H1 (cell line): ENCODE measurements around the gene BRAP. TPM values are rescaled to one million over a fixed set of nuclear protein-coding genes. Genes with fewer than 3 reads are reported as not detected.

Experiments used
- CTCF ChIA-PET: fragments of 300-600 bp; sonication (Branson Sonifier 250); formaldehyde crosslinking; loops from one replicate; lab custom pipeline; 2021; ENCODE audit not compliant: partially characterized antibody; lab: Charles Lee
- POLR2A ChIA-PET: fragments of 300-600 bp; sonication (Branson Sonifier 250); formaldehyde crosslinking; loops from one replicate; lab custom pipeline; 2021; ENCODE audit warnings: inconsistent platforms; ENCODE audit not compliant: partially characterized antibody; lab: Charles Lee
- DNase-seq, 2 experiments: peaks; one replicate each; pipeline versions ENCODE4 v3.0.0 to v3.0.0-alpha.2; 2010 to 2022; ENCODE audit warnings: low spot score in 2 of 2, low read depth in 1 of 2, mixed read lengths in 1 of 2
- FAIRE-seq: peaks from 2 replicates; lab custom pipeline; 2011; peaks lifted over from hg19 to GRCh38; lab: Jason Lieb, UNC
- H2AFZ ChIP-seq: 2 replicates; pipeline ENCODE4 v1.8.1; 2012; ENCODE audit warnings: low read length, inconsistent platforms
- H2AK5ac ChIP-seq: 2 replicates; pipeline ENCODE4 v1.6.1; 2013; ENCODE audit warnings: low read depth, low read length
- H2BK120ac ChIP-seq: replicated peaks from 2 replicates; pipeline ENCODE3; 2013; ENCODE audit warnings: low read depth, low read length, inconsistent platforms
- H2BK12ac ChIP-seq: 2 replicates; pipeline ENCODE4 v1.6.1; 2013; ENCODE audit warnings: low read depth, low read length
- H2BK15ac ChIP-seq: 2 replicates; pipeline ENCODE4 v1.6.1; 2013; ENCODE audit warnings: low read length
- H2BK20ac ChIP-seq: 2 replicates; pipeline ENCODE4 v1.6.1; 2013; ENCODE audit warnings: low read length
- H2BK5ac ChIP-seq: 2 replicates; pipeline ENCODE4 v1.6.1; 2013; ENCODE audit warnings: low read depth, low read length
- H3K14ac ChIP-seq: 2 replicates; pipeline ENCODE4 v1.6.1; 2013; ENCODE audit warnings: inconsistent platforms; ENCODE audit not compliant: insufficient read length
- H3K18ac ChIP-seq: 2 replicates; pipeline ENCODE4 v1.6.1; 2013; ENCODE audit warnings: low read length; ENCODE audit errors: extremely low read depth
- H3K23ac ChIP-seq: 2 replicates; pipeline ENCODE4 v1.6.1; 2013; ENCODE audit warnings: inconsistent platforms; ENCODE audit not compliant: insufficient read length
- H3K23me2 ChIP-seq: 2 replicates; pipeline ENCODE4 v1.6.1; 2013; ENCODE audit warnings: low read depth, low read length
- H3K27ac ChIP-seq: 2 replicates; pipeline ENCODE4 v1.6.1; 2011; ENCODE audit warnings: low read depth, low read length, inconsistent platforms
- H3K27me3 ChIP-seq, 4 experiments: replicated peaks in 1 of 4; 1 replicate in 1 of 4; 2 replicates in 3 of 4; pipeline versions ENCODE4 v1.6.1 to v1.8.1; 2011 to 2013; ENCODE audit warnings: low read length in 3 of 4, mild to moderate bottlenecking in 3 of 4, inconsistent platforms in 2 of 4, mixed read lengths in 2 of 4, moderate library complexity in 1 of 4; ENCODE audit not compliant: control insufficient read depth in 3 of 4, insufficient read depth in 3 of 4; ENCODE audit errors: extremely low read depth in 1 of 4
- H3K36me3 ChIP-seq, 4 experiments: 2 replicates each; pipeline versions ENCODE4 v1.6.1 to v1.8.1; 2011 to 2013; ENCODE audit warnings: mild to moderate bottlenecking in 4 of 4, low read length in 3 of 4, moderate library complexity in 2 of 4, control low read depth in 1 of 4, inconsistent platforms in 1 of 4; ENCODE audit not compliant: insufficient read depth in 4 of 4, control insufficient read depth in 2 of 4
- H3K4ac ChIP-seq: replicated peaks from 2 replicates; pipeline ENCODE3; 2013; ENCODE audit warnings: low read length, low read depth, mixed read lengths, inconsistent platforms; ENCODE audit not compliant: insufficient read length
- H3K4me1 ChIP-seq, 4 experiments: replicated peaks in 1 of 4; 1 replicate in 1 of 4; 2 replicates in 3 of 4; pipeline versions ENCODE4 v1.6.1 to v1.8.1; 2011 to 2013; ENCODE audit warnings: low read length in 3 of 4, inconsistent platforms in 2 of 4, mixed read lengths in 1 of 4; ENCODE audit not compliant: insufficient read depth in 4 of 4, control insufficient read depth in 3 of 4
- H3K4me2 ChIP-seq, 2 experiments: 2 replicates each; pipeline versions ENCODE4 v1.6.1 to v1.8.1; 2011 to 2013; ENCODE audit warnings: low read depth in 2 of 2, low read length in 2 of 2, control low read depth in 1 of 2, inconsistent platforms in 1 of 2, mild to moderate bottlenecking in 1 of 2; ENCODE audit not compliant: insufficient read depth in 1 of 2
- H3K4me3 ChIP-seq, 4 experiments: fragments of 200-600, 300-600 bp in 1 of 4; sonication (generic), shearing (Covaris generic), sonication (Bioruptor Twin) in 1 of 4; 2 replicates each; pipeline versions ENCODE4 v1.5.1 to v1.8.1; 2011 to 2016; ENCODE audit warnings: low read length in 4 of 4, low read depth in 3 of 4, control low read depth in 2 of 4, inconsistent platforms in 2 of 4, mild to moderate bottlenecking in 2 of 4, mixed read lengths in 1 of 4, moderate library complexity in 1 of 4; ENCODE audit not compliant: insufficient read depth in 2 of 4; ENCODE audit errors: extremely low read depth in 1 of 4
- H3K56ac ChIP-seq: replicated peaks from 2 replicates; pipeline ENCODE3; 2013; ENCODE audit warnings: low read depth, mild to moderate bottlenecking, mixed read lengths, low read length, inconsistent platforms; ENCODE audit not compliant: insufficient read length
- H3K79me1 ChIP-seq: 2 replicates; pipeline ENCODE4 v1.6.1; 2013; ENCODE audit warnings: low read depth, low read length, control low read depth
- H3K79me2 ChIP-seq, 2 experiments: 2 replicates each; pipeline versions ENCODE4 v1.6.1 to v1.8.1; 2012 to 2013; ENCODE audit warnings: low read length in 2 of 2, mild to moderate bottlenecking in 2 of 2, inconsistent platforms in 1 of 2; ENCODE audit not compliant: insufficient read depth in 2 of 2, control insufficient read depth in 1 of 2
- H3K9ac ChIP-seq, 4 experiments: replicated peaks in 1 of 4; 1 replicate in 1 of 4; 2 replicates in 3 of 4; pipeline versions ENCODE4 v1.6.1 to v1.8.1; 2011 to 2013; ENCODE audit warnings: low read depth in 3 of 4, low read length in 3 of 4, control low read depth in 2 of 4, mild to moderate bottlenecking in 2 of 4, moderate library complexity in 2 of 4, inconsistent platforms in 1 of 4; ENCODE audit errors: extremely low read depth in 1 of 4
- H3K9me3 ChIP-seq, 2 experiments: 2 replicates each; pipeline versions ENCODE4 v1.6.1 to v1.8.1; 2012 to 2013; ENCODE audit warnings: mild to moderate bottlenecking in 2 of 2, moderate library complexity in 2 of 2, control low read depth in 1 of 2, inconsistent platforms in 1 of 2, low read depth in 1 of 2, low read length in 1 of 2, mixed read lengths in 1 of 2; ENCODE audit not compliant: insufficient read depth in 2 of 2
- H4K20me1 ChIP-seq, 2 experiments: replicated peaks in 1 of 2; 2 replicates each; pipeline versions ENCODE3 to v1.8.1; 2011 to 2013; ENCODE audit warnings: inconsistent platforms in 2 of 2, low read length in 2 of 2, mild to moderate bottlenecking in 1 of 2; ENCODE audit not compliant: insufficient read depth in 2 of 2, control insufficient read depth in 1 of 2
- H4K5ac ChIP-seq: 2 replicates; pipeline ENCODE4 v1.6.1; 2013; ENCODE audit warnings: low read length, low read depth, mixed read lengths, inconsistent platforms; ENCODE audit not compliant: insufficient read length
- H4K8ac ChIP-seq: 2 replicates; pipeline ENCODE4 v1.8.0; 2013; ENCODE audit warnings: mild to moderate bottlenecking, moderate library complexity, low read length, inconsistent platforms; ENCODE audit not compliant: insufficient read depth; ENCODE audit errors: extremely low read depth
- H4K91ac ChIP-seq: replicated peaks from 2 replicates; pipeline ENCODE3; 2013; ENCODE audit warnings: low read length, mixed read lengths, inconsistent platforms; ENCODE audit not compliant: insufficient read length
- RAD21 ChIP-seq, 2 experiments: IDR thresholded peaks in 1 of 2; conservative IDR thresholded peaks in 1 of 2; 2 replicates each; pipeline ENCODE4 v1.6.1; 2011; ENCODE audit warnings: low read depth in 2 of 2, low read length in 2 of 2, improper control_type of control experiment in 1 of 2, inconsistent platforms in 1 of 2, mild to moderate bottlenecking in 1 of 2, moderate library complexity in 1 of 2
- TEAD4 ChIP-seq: IDR thresholded peaks from 2 replicates; pipeline ENCODE4 v1.6.1; 2012; ENCODE audit warnings: low read depth, low read length, inconsistent platforms, mixed read lengths
- WGBS, 2 experiments: shearing (Covaris generic) in 1 of 2; methylation state at CpG; one replicate each; pipeline versions ENCODE4 v1.1.6 to v1.1.7; 2013 to 2015; ENCODE audit warnings: low lambda C conversion rate in 2 of 2, mixed read lengths in 2 of 2, inconsistent platforms in 1 of 2, low coverage in 1 of 2, missing lambda C conversion rate in 1 of 2; ENCODE audit not compliant: insufficient replicate concordance in 2 of 2, insufficient coverage in 1 of 2, insufficient read length in 1 of 2; ENCODE audit errors: extremely low coverage in 1 of 2, missing lambda C conversion rate in 1 of 2; 5-methylcytosine and 5-hydroxymethylcytosine counted together
- polyA plus RNA-seq, 7 experiments: library from polyadenylated mRNA; depleted of rRNA in 3 of 7; stranded (reverse) in 5 of 7; unstranded in 2 of 7; fragments of >200 nt in 5 of 7; fragments of 200-250 nt in 2 of 7; gene quantifications; 1 replicate in 5 of 7; 2 replicates in 1 of 7; 4 replicates in 1 of 7; pipeline versions ENCODE4 v1.2.1 to v1.2.3, GENCODE V29; 2011 to 2013; ENCODE audit warnings: missing spikeins in 2 of 7, mixed read lengths in 2 of 7
- total RNA-seq: library from RNA; stranded (reverse); fragmentation: NEBNext Ultra II Directional; extraction: Animal tissue kit (Norgen Biotek cat#: 25700); gene quantifications from 2 replicates; pipeline ENCODE4 v1.2.1, GENCODE V29; 2021
- TF ChIP-seq, protein P1 (sequence below), 3 experiments: IDR thresholded peaks; 1 replicate in 2 of 3; 2 replicates in 1 of 3; pipeline versions ENCODE4 v1.5.1 to v1.6.1; 2011; ENCODE audit warnings: low read length in 3 of 3, mild to moderate bottlenecking in 3 of 3, inconsistent platforms in 2 of 3, low read depth in 1 of 3, moderate library complexity in 1 of 3; ENCODE audit not compliant: insufficient read depth in 1 of 3; ENCODE audit errors: control extremely low read depth in 1 of 3

The BRAP gene
- total and polyA plus RNA-seq, 2 of the 8 experiments (the other 6 are each of a cell fraction or from before 2014, with no cell fraction given) = 12.8 to 22.2 TPM

- 83% methylated on average over 15 of the region's 15 CpGs; no CpG with 5 or more reads in 1 of the 2 experiments for WGBS, 2 experiments
- H2AK5ac ChIP-seq = no peak overlapping the region
- TF ChIP-seq, protein P1, sequence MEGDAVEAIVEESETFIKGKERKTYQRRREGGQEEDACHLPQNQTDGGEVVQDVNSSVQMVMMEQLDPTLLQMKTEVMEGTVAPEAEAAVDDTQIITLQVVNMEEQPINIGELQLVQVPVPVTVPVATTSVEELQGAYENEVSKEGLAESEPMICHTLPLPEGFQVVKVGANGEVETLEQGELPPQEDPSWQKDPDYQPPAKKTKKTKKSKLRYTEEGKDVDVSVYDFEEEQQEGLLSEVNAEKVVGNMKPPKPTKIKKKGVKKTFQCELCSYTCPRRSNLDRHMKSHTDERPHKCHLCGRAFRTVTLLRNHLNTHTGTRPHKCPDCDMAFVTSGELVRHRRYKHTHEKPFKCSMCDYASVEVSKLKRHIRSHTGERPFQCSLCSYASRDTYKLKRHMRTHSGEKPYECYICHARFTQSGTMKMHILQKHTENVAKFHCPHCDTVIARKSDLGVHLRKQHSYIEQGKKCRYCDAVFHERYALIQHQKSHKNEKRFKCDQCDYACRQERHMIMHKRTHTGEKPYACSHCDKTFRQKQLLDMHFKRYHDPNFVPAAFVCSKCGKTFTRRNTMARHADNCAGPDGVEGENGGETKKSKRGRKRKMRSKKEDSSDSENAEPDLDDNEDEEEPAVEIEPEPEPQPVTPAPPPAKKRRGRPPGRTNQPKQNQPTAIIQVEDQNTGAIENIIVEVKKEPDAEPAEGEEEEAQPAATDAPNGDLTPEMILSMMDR (IDR thresholded peaks at IDR 0.05; ENCODE audit: control extremely low read depth in 1 of 3, insufficient read depth in 1 of 3, low read depth in 1 of 3, low read length in 3 of 3) = peak; percentile 34 to 65 (median 63)
- TF ChIP-seq TEAD4 (no peak), RAD21 (IDR thresholded peaks at IDR 0.05 in 1 of 2, conservative IDR thresholded peaks at IDR 0.05 in 1 of 2; ENCODE audit: low read depth in 2 of 2, low read length in 2 of 2) (peak in 1 of 2 experiments; percentile 22; a peak in 1 of 4 replicates)
- no peaks in the 10 kb centered on the region for H3K9me3 ChIP-seq
- H3K4me2 ChIP-seq = no peak overlapping the region
- DNase-seq (peak in 1 of 2 experiments; percentile 57), FAIRE-seq (no peak)
- H3K4me1 ChIP-seq = peaks cover 0 to 3% (median 0%) of the 10 kb centered on the region in 4 experiments; a peak in 1 of 7 replicates
- H3K27ac ChIP-seq = no peak overlapping the region
- no peak overlapping the region for H4K5ac ChIP-seq
- H3K14ac ChIP-seq = no peak overlapping the region
- no peak overlapping the region for H2BK120ac ChIP-seq
- no peak overlapping the region for H2BK20ac ChIP-seq
- ChIA-PET POLR2A (interaction anchor here (0.9 to 1.3 kb wide), 2 partner anchors 12 to 101 kb away, joined by 3 to 5 read pairs; no protein-coding TSS in a partner anchor), CTCF (interaction anchor here (0.5 to 2.2 kb wide), 13 partner anchors 9 to 238 kb away, joined by 3 to 10 read pairs (median 3); no protein-coding TSS in a partner anchor)
- H3K18ac ChIP-seq = no peak overlapping the region
- H3K79me1 ChIP-seq = no peaks in the 10 kb centered on the region
- no peak overlapping the region for H3K23ac ChIP-seq
- H2AFZ ChIP-seq = no peak overlapping the region
- no peak overlapping the region for H4K91ac ChIP-seq
- no peaks in the 10 kb centered on the region for H3K79me2 ChIP-seq
- no peak overlapping the region for H2BK15ac ChIP-seq
- H3K23me2 ChIP-seq = no peaks in the 10 kb centered on the region
- H4K20me1 ChIP-seq = peaks cover 2% of the 10 kb centered on the region in 2 experiments
- peak overlapping the region; percentile 46; the same call in 1 of the 2 replicates for H4K8ac ChIP-seq
- H3K4ac ChIP-seq = no peak overlapping the region
- no peak overlapping the region for H2BK5ac ChIP-seq
- H3K4me3 ChIP-seq = no peak overlapping the region
- H3K36me3 ChIP-seq = peaks cover 0 to 17% (median 10%) of the 10 kb centered on the region in 4 experiments; a peak in 7 of 8 replicates
- H3K56ac ChIP-seq = no peak overlapping the region
- H2BK12ac ChIP-seq = no peak overlapping the region
- no peak overlapping the region for H3K9ac ChIP-seq
- H3K27me3 ChIP-seq = no peaks in the 10 kb centered on the region
Measured at GRCh38 chr12:111692575-111693210, 6.9 kb upstream of the BRAP start.
